ENCODE data around the gene FABP3. TPM values are rescaled to one million over a fixed set of nuclear protein-coding genes. Genes with fewer than 3 reads are reported as not detected.
A peak's percentile ranks its signal among the peaks of the same experiment; 100 is the strongest.

The FABP3 gene
- total RNA-seq, 2 experiments from 2014 or later: not detected

- TF ChIP-seq CTCF (IDR thresholded peaks at IDR 0.05): no peak
- Mint-ChIP-seq H3K36me3 (ENCODE audit: low read depth) (no peaks in the 10 kb centered on the region), H3K4me1 (ENCODE audit: low read depth) (peaks cover 8% of the 10 kb centered on the region), H3K4me3 (no peak overlapping the region), H3K9me3 (no peaks in the 10 kb centered on the region), H3K27me3 (peaks cover 4% of the 10 kb centered on the region), H3K27ac (no peak overlapping the region)
- H3K36me3 ChIP-seq (ENCODE audit: insufficient read depth, low read length): no peaks in the 10 kb centered on the region
- H3K4me1 ChIP-seq (ENCODE audit: insufficient read depth, low read length): peaks cover 10% of the 10 kb centered on the region
- no peaks in the 10 kb centered on the region for H3K27me3 ChIP-seq (ENCODE audit: control insufficient read depth in 1 of 2, insufficient read depth in 2 of 2, low read length in 2 of 2)
- POLR2A ChIA-PET: no interaction called here
- intact Hi-C loops (cut with DNase I, micrococcal nuclease): loop anchor here in 1 of 2 experiments (10.0 kb wide), 1 partner anchor 387 kb away; no protein-coding TSS in a partner anchor
- ATAC-seq (ENCODE audit: poor library complexity) (no peak), DNase-seq (no peak)
- no peak overlapping the region for H3K27ac ChIP-seq (ENCODE audit: low read depth in 1 of 2, low read length in 2 of 2)
- CTCF ChIA-PET: no interaction called here
- no peaks in the 10 kb centered on the region for H3K9me3 ChIP-seq (ENCODE audit: control insufficient read depth in 1 of 2, insufficient read depth in 1 of 2, low read length in 2 of 2)
- no peak overlapping the region for H3K4me3 ChIP-seq (ENCODE audit: low read length)
Measured at GRCh38 chr1:31397360-31398095, 24.7 kb upstream of the FABP3 start.

GRCh38 chr1:31396633-31397351 lies 23.9 kb upstream of the FABP3 start:
- H3K36me3 ChIP-seq (ENCODE audit: insufficient read depth, low read length): no peaks in the 10 kb centered on the region
- H3K9me3 ChIP-seq (ENCODE audit: control insufficient read depth in 1 of 2, insufficient read depth in 1 of 2, low read length in 2 of 2): no peaks in the 10 kb centered on the region
- H3K27ac ChIP-seq (ENCODE audit: low read depth in 1 of 2, low read length in 2 of 2): no peak overlapping the region
- H3K4me1 ChIP-seq (ENCODE audit: insufficient read depth, low read length): peaks cover 10% of the 10 kb centered on the region
- ATAC-seq (ENCODE audit: poor library complexity) (no peak), DNase-seq (no peak)
- TF ChIP-seq CTCF (IDR thresholded peaks at IDR 0.05): peak; percentile 16
- no peak overlapping the region for H3K4me3 ChIP-seq (ENCODE audit: low read length)
- H3K27me3 ChIP-seq (ENCODE audit: control insufficient read depth in 1 of 2, insufficient read depth in 2 of 2, low read length in 2 of 2): no peaks in the 10 kb centered on the region
- H3K4me1 Mint-ChIP-seq (ENCODE audit: low read depth): peaks cover 8% of the 10 kb centered on the region
- CTCF ChIA-PET: no interaction called here
- no peaks in the 10 kb centered on the region for H3K9me3 Mint-ChIP-seq
- no peaks in the 10 kb centered on the region for H3K36me3 Mint-ChIP-seq (ENCODE audit: low read depth)
- H3K27ac Mint-ChIP-seq: no peak overlapping the region
- no peak overlapping the region for H3K4me3 Mint-ChIP-seq
- POLR2A ChIA-PET: no interaction called here
- H3K27me3 Mint-ChIP-seq: peaks cover 4% of the 10 kb centered on the region
- intact Hi-C loops (cut with DNase I, micrococcal nuclease): loop anchor here in 1 of 2 experiments (10.0 kb wide), 1 partner anchor 388 kb away; no protein-coding TSS in a partner anchor

GRCh38 chr1:31394584-31395193 lies 21.8 kb upstream of the FABP3 start:
- peak; percentile 82 for TF ChIP-seq CTCF (IDR thresholded peaks at IDR 0.05)
- Mint-ChIP-seq H3K4me3 (peak overlapping the region; percentile 84), H3K4me1 (ENCODE audit: low read depth) (peaks cover 8% of the 10 kb centered on the region), H3K36me3 (ENCODE audit: low read depth) (no peaks in the 10 kb centered on the region), H3K27ac (no peak overlapping the region), H3K27me3 (peaks cover 4% of the 10 kb centered on the region), H3K9me3 (no peaks in the 10 kb centered on the region)
- Histone ChIP-seq H3K9me3 (ENCODE audit: control insufficient read depth in 1 of 2, insufficient read depth in 1 of 2, low read length in 2 of 2) (no peaks in the 10 kb centered on the region), H3K4me3 (ENCODE audit: low read length) (peak overlapping the region; percentile 52), H3K27ac (ENCODE audit: low read depth in 1 of 2, low read length in 2 of 2) (no peak overlapping the region), H3K36me3 (ENCODE audit: insufficient read depth, low read length) (no peaks in the 10 kb centered on the region), H3K27me3 (ENCODE audit: control insufficient read depth in 1 of 2, insufficient read depth in 2 of 2, low read length in 2 of 2) (no peaks in the 10 kb centered on the region), H3K4me1 (ENCODE audit: insufficient read depth, low read length) (peaks cover 10% of the 10 kb centered on the region)
- ATAC-seq (ENCODE audit: poor library complexity): peak; percentile 96
- intact Hi-C loops (cut with DNase I, micrococcal nuclease): loop anchor here (1.0 to 10.0 kb wide), 5 partner anchors 28 to 393 kb away; no protein-coding TSS in a partner anchor
- peak; percentile 57 to 86 (median 70) for DNase-seq
- POLR2A ChIA-PET: interaction anchor here (0.8 to 0.9 kb wide), 3 partner anchors 18 to 155 kb away, joined by 3 read pairs; no protein-coding TSS in a partner anchor
- CTCF ChIA-PET: interaction anchor here (0.6 to 2.0 kb wide), 9 partner anchors 11 to 691 kb away, joined by 3 to 8 read pairs (median 3); no protein-coding TSS in a partner anchor

Measured in CD4-positive, alpha-beta T cell (primary cell).